Mesenchymal stem cell (in vitro differentiated cells and primary cell): ENCODE data around the gene SEZ6.

Experiments used
- DNase-seq: peaks from one replicate; pipeline ENCODE4 v3.0.0-alpha.2; 2013
- H2AFZ ChIP-seq: one replicate; pipeline ENCODE4 v1.6.1; 2013; ENCODE audit warnings: low read depth, mild to moderate bottlenecking, control low read depth, inconsistent platforms, low read length, moderate library complexity
- H2AK5ac ChIP-seq: 2 replicates; pipeline ENCODE4 v1.6.1; 2013; ENCODE audit warnings: low read length, moderate library complexity, mild to moderate bottlenecking, inconsistent platforms; ENCODE audit not compliant: severe bottlenecking
- H2BK120ac ChIP-seq: one replicate; pipeline ENCODE4 v1.6.1; 2013; ENCODE audit warnings: low read depth, mild to moderate bottlenecking, inconsistent platforms, low read length, moderate library complexity
- H2BK12ac ChIP-seq, 2 experiments: one replicate each; pipeline ENCODE4 v1.6.1; 2013; ENCODE audit warnings: inconsistent platforms in 2 of 2, low read length in 2 of 2, mild to moderate bottlenecking in 2 of 2, moderate library complexity in 2 of 2, control low read depth in 1 of 2
- H2BK15ac ChIP-seq: one replicate; pipeline ENCODE4 v1.6.1; 2013; ENCODE audit warnings: mild to moderate bottlenecking, low read depth, inconsistent platforms; ENCODE audit not compliant: poor library complexity, severe bottlenecking
- H2BK5ac ChIP-seq: 2 replicates; pipeline ENCODE4 v1.6.1; 2013; ENCODE audit warnings: low read depth, mild to moderate bottlenecking, low read length, control low read depth, inconsistent platforms; ENCODE audit not compliant: poor library complexity, severe bottlenecking
- H3K14ac ChIP-seq, 2 experiments: one replicate each; pipeline ENCODE4 v1.6.1; 2013; ENCODE audit warnings: inconsistent platforms in 2 of 2, low read length in 2 of 2, control low read depth in 1 of 2, mild to moderate bottlenecking in 1 of 2, moderate library complexity in 1 of 2
- H3K18ac ChIP-seq, 2 experiments: one replicate each; pipeline ENCODE4 v1.6.1; 2013; ENCODE audit warnings: inconsistent platforms in 2 of 2, low read length in 2 of 2, control low read depth in 1 of 2, low read depth in 1 of 2, mild to moderate bottlenecking in 1 of 2
- H3K23ac ChIP-seq, 2 experiments: one replicate each; pipeline ENCODE4 v1.6.1; 2013; ENCODE audit warnings: inconsistent platforms in 2 of 2, low read length in 2 of 2, mild to moderate bottlenecking in 2 of 2, moderate library complexity in 2 of 2, control low read depth in 1 of 2
- H3K27ac ChIP-seq: 2 replicates; pipeline ENCODE4 v1.5.1; 2013; ENCODE audit warnings: mild to moderate bottlenecking, moderate library complexity, low read length, control low read depth, inconsistent platforms; ENCODE audit not compliant: poor library complexity, severe bottlenecking
- H3K27me3 ChIP-seq, 2 experiments: 2 replicates each; pipeline versions ENCODE4 v1.6.1 to v1.7.0; 2013; ENCODE audit warnings: low read length in 2 of 2, mild to moderate bottlenecking in 2 of 2, moderate library complexity in 2 of 2, control low read depth in 1 of 2, inconsistent platforms in 1 of 2; ENCODE audit not compliant: control insufficient read depth in 1 of 2, insufficient read depth in 1 of 2
- H3K36me3 ChIP-seq, 2 experiments: 2 replicates each; pipeline versions ENCODE4 v1.6.1 to v1.7.0; 2013; ENCODE audit warnings: low read length in 2 of 2, control low read depth in 1 of 2, inconsistent platforms in 1 of 2, low read depth in 1 of 2, mild to moderate bottlenecking in 1 of 2; ENCODE audit not compliant: insufficient read depth in 2 of 2, control insufficient read depth in 1 of 2
- H3K4ac ChIP-seq, 2 experiments: one replicate each; pipeline ENCODE4 v1.6.1; 2013; ENCODE audit warnings: inconsistent platforms in 2 of 2, low read length in 2 of 2, mild to moderate bottlenecking in 2 of 2, moderate library complexity in 2 of 2, control low read depth in 1 of 2, low read depth in 1 of 2
- H3K4me1 ChIP-seq: 2 replicates; pipeline ENCODE4 v1.6.1; 2013; ENCODE audit warnings: low read depth, low read length, control low read depth; ENCODE audit not compliant: control insufficient read depth, insufficient read depth
- H3K4me2 ChIP-seq: 2 replicates; pipeline ENCODE4 v1.6.1; 2013; ENCODE audit warnings: low read length, mild to moderate bottlenecking, inconsistent platforms; ENCODE audit not compliant: poor library complexity, severe bottlenecking
- H3K4me3 ChIP-seq, 2 experiments: 2 replicates each; pipeline versions ENCODE4 v1.5.1 to v1.7.0; 2013; ENCODE audit warnings: low read length in 2 of 2, mild to moderate bottlenecking in 2 of 2, control low read depth in 1 of 2, low read depth in 1 of 2; ENCODE audit not compliant: insufficient read depth in 1 of 2
- H3K79me1 ChIP-seq: replicated peaks from 2 replicates; pipeline ENCODE4 v1.6.1; 2013; ENCODE audit warnings: mild to moderate bottlenecking, control low read depth, low read length, inconsistent platforms; ENCODE audit not compliant: poor library complexity, severe bottlenecking
- H3K9ac ChIP-seq: 2 replicates; pipeline ENCODE4 v1.7.0; 2013; ENCODE audit warnings: mild to moderate bottlenecking, low read length, moderate library complexity
- H3K9me3 ChIP-seq: 2 replicates; pipeline ENCODE4 v1.7.0; 2013; ENCODE audit warnings: mild to moderate bottlenecking, low read length; ENCODE audit not compliant: control insufficient read depth
- H4K8ac ChIP-seq: one replicate; pipeline ENCODE4 v1.6.1; 2013; ENCODE audit warnings: inconsistent platforms, mild to moderate bottlenecking, low read length, moderate library complexity
- H4K91ac ChIP-seq: one replicate; pipeline ENCODE4 v1.6.1; 2013; ENCODE audit warnings: mild to moderate bottlenecking, low read length, inconsistent platforms
- WGBS: methylation state at CpG from one replicate; pipeline ENCODE4 v1.1.7; 2013; ENCODE audit warnings: mixed read lengths; 5-methylcytosine and 5-hydroxymethylcytosine counted together

Gene SEZ6

DNA sequence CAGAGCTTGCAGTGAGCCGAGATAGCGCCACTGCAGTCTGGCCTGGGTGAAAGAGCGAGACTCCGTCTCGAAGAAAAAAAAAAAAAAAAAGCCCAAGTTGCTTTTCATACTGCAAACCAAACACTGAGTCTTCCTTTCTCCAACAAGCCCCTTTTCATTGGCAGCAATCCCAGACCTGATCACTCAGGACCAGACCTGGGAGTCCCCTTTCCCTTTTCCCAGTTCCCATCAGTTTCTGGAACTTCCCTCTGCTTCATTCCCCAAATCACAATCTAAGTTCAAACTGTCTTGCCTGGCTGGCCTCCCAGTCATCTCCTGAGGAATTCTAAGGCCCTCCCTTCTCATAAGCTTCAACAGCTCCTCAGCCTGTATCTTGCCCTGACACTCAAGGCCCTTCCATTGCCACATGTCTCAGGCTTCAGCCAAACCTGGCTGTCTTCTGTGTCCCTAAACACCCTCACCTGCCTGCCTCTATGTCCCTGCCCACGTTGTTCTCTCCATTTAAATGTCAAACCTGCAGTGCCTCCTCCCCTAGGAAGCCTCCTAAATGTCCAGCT is 42.7 kb downstream of the SEZ6 start:
- no peak for DNase-seq
- Histone ChIP-seq H4K8ac (no peak overlapping the region), H3K4me3 (no peak overlapping the region), H3K79me1 (no peaks in the 10 kb centered on the region), H2AK5ac (peak overlapping the region; percentile 71), H2BK5ac (no peak overlapping the region), H2AFZ (no peak overlapping the region), H3K36me3 (no peaks in the 10 kb centered on the region), H3K27ac (no peak overlapping the region), H3K9ac (no peak overlapping the region), H3K9me3 (no peaks in the 10 kb centered on the region), H3K18ac (no peak overlapping the region), H3K23ac (no peak overlapping the region), H3K4me2 (no peak overlapping the region), H2BK12ac (no peak overlapping the region), H3K14ac (no peak overlapping the region), H4K91ac (no peak overlapping the region), H3K4me1 (peaks cover 9% of the 10 kb centered on the region), H3K4ac (no peak overlapping the region), H2BK120ac (no peak overlapping the region), H3K27me3 (peaks cover 40 to 69% of the 10 kb centered on the region in 2 experiments), H2BK15ac (no peak overlapping the region)
- WGBS, result 82% methylated on average over 6 of the region's 6 CpGs

DNA sequence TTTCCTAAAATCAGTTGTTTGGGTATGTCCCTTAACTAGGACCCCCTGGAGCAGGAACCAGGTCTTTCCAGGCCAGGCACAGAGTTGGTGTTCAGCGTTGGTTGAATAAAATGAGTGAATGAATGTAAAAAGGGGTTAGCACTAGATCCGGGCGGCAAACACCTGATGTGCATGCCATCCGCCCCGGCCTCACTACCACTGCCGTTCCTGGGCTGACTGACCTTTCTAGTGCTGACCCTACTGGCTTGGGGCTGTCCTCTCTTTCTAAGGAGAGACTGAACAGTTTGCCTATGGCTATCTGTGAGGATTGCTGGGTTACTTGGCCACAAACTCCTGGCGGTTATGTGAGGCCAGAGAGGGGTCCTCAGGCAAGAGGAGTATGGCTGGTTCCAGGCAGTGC is 44.4 kb downstream of the SEZ6 start:
- 92% methylated on average over 7 of the region's 7 CpGs for WGBS
- peaks cover 26 to 52% of the 10 kb centered on the region in 2 experiments for H3K27me3 ChIP-seq
- no peak overlapping the region for H3K14ac ChIP-seq
- peaks cover 2% of the 10 kb centered on the region for H3K4me1 ChIP-seq
- H3K79me1 ChIP-seq, result no peaks in the 10 kb centered on the region
- H2BK5ac ChIP-seq, result no peak overlapping the region
- no peak overlapping the region for H3K4me2 ChIP-seq
- no peak overlapping the region for H3K18ac ChIP-seq
- no peak overlapping the region for H4K91ac ChIP-seq
- no peak overlapping the region for H3K4ac ChIP-seq
- no peak overlapping the region for H2BK15ac ChIP-seq
- H2BK120ac ChIP-seq, result no peak overlapping the region
- H2BK12ac ChIP-seq, result no peak overlapping the region
- no peak overlapping the region for H3K23ac ChIP-seq
- no peak overlapping the region for H4K8ac ChIP-seq
- no peaks in the 10 kb centered on the region for H3K36me3 ChIP-seq
- H2AK5ac ChIP-seq, result no peak overlapping the region
- H2AFZ ChIP-seq, result no peak overlapping the region
- no peak overlapping the region for H3K4me3 ChIP-seq
- no peak overlapping the region for H3K9ac ChIP-seq
- no peak for DNase-seq
- no peaks in the 10 kb centered on the region for H3K9me3 ChIP-seq
- H3K27ac ChIP-seq, result no peak overlapping the region

GRCh38 chr17:28960256-28961061 is 45.4 kb downstream of the SEZ6 start:
- Histone ChIP-seq H2BK12ac (no peak overlapping the region), H2AK5ac (no peak overlapping the region), H3K4ac (no peak overlapping the region), H3K27me3 (peaks cover 26 to 49% of the 10 kb centered on the region in 2 experiments), H3K23ac (no peak overlapping the region), H3K4me1 (peaks cover 2% of the 10 kb centered on the region), H3K4me3 (no peak overlapping the region), H2BK5ac (no peak overlapping the region), H2BK15ac (no peak overlapping the region), H3K27ac (no peak overlapping the region), H3K79me1 (peaks cover under 1% of the 10 kb centered on the region), H4K91ac (no peak overlapping the region), H2BK120ac (no peak overlapping the region), H2AFZ (no peak overlapping the region), H3K9ac (no peak overlapping the region), H4K8ac (no peak overlapping the region), H3K4me2 (no peak overlapping the region), H3K36me3 (no peaks in the 10 kb centered on the region), H3K9me3 (no peaks in the 10 kb centered on the region), H3K18ac (no peak overlapping the region), H3K14ac (peak overlapping the region in 1 of 2 experiments; percentile 62)
- 91% methylated on average over 18 of the region's 18 CpGs for WGBS
- DNase-seq, result no peak

DNA sequence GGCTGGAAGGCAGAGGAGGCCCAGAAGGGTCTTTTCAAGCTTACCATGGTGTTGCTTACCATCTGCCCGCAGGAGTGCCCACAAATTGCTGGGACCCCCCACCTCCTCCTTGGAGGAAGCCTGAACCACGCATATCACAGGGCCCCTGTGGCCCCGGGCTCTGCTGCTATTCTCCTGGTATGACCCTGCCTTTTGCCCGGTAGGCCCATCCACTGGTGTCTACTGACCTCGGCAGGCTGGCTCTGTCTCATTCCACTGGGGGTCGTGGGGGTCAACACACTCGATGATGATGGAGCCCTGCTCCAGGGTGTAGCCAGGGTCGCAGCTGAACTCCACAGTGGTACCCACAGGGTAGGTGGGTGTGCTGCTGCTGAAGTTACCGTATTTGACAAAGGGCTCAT is 46.4 kb downstream of the SEZ6 start:
- Histone ChIP-seq H3K4me2 (no peak overlapping the region), H2BK120ac (no peak overlapping the region), H3K36me3 (no peaks in the 10 kb centered on the region), H3K27me3 (peaks cover 26 to 39% of the 10 kb centered on the region in 2 experiments), H3K18ac (no peak overlapping the region), H2BK12ac (no peak overlapping the region), H3K79me1 (peaks cover 2% of the 10 kb centered on the region), H3K14ac (no peak overlapping the region), H3K4ac (no peak overlapping the region), H3K4me3 (no peak overlapping the region), H3K4me1 (peaks cover 2% of the 10 kb centered on the region), H2BK15ac (no peak overlapping the region), H3K27ac (no peak overlapping the region), H2AK5ac (no peak overlapping the region), H2BK5ac (no peak overlapping the region), H4K91ac (no peak overlapping the region), H3K9ac (no peak overlapping the region), H3K23ac (no peak overlapping the region), H3K9me3 (no peaks in the 10 kb centered on the region), H4K8ac (no peak overlapping the region), H2AFZ (no peak overlapping the region)
- 91% methylated on average over 9 of the region's 9 CpGs for WGBS
- DNase-seq, result no peak
